H1 (cell line): ENCODE measurements around the gene SPEF1.

Source experiments
- CHD2 ChIP-seq: IDR thresholded peaks from 2 replicates; pipeline ENCODE4 v1.6.1; 2012; ENCODE audit warnings: low read length, improper control_type of control experiment
- NRF1 ChIP-seq: IDR thresholded peaks from 2 replicates; pipeline ENCODE4 v1.6.1; 2011; ENCODE audit warnings: mild to moderate bottlenecking, low read depth, low read length, improper control_type of control experiment
- POLR2A ChIP-seq, 2 experiments: IDR thresholded peaks; 1 replicate in 1 of 2; 2 replicates in 1 of 2; pipeline ENCODE4 v1.6.1; 2011; ENCODE audit warnings: low read depth in 2 of 2, low read length in 2 of 2, mild to moderate bottlenecking in 2 of 2; ENCODE audit errors: control extremely low read depth in 1 of 2
- POLR2AphosphoS5 ChIP-seq: IDR thresholded peaks from 2 replicates; pipeline ENCODE4 v1.6.1; 2011; ENCODE audit warnings: low read depth, low read length
- TAF1 ChIP-seq: IDR thresholded peaks from 2 replicates; pipeline ENCODE4 v1.6.1; 2011; ENCODE audit warnings: mild to moderate bottlenecking, low read depth, low read length
- TF ChIP-seq, protein P1 (sequence below): fragments of 300-600 bp; sonication (generic); IDR thresholded peaks from 2 replicates; pipeline ENCODE4 v1.7.1; 2012; ENCODE audit warnings: low read length, moderate library complexity, mild to moderate bottlenecking, inconsistent platforms; ENCODE audit not compliant: insufficient replicate concordance
- TF ChIP-seq, protein P2 (sequence below), 3 experiments: IDR thresholded peaks; 1 replicate in 2 of 3; 2 replicates in 1 of 3; pipeline versions ENCODE4 v1.5.1 to v1.6.1; 2011; ENCODE audit warnings: low read length in 3 of 3, mild to moderate bottlenecking in 3 of 3, inconsistent platforms in 2 of 3, low read depth in 1 of 3, moderate library complexity in 1 of 3; ENCODE audit not compliant: insufficient read depth in 1 of 3; ENCODE audit errors: control extremely low read depth in 1 of 3

DNA sequence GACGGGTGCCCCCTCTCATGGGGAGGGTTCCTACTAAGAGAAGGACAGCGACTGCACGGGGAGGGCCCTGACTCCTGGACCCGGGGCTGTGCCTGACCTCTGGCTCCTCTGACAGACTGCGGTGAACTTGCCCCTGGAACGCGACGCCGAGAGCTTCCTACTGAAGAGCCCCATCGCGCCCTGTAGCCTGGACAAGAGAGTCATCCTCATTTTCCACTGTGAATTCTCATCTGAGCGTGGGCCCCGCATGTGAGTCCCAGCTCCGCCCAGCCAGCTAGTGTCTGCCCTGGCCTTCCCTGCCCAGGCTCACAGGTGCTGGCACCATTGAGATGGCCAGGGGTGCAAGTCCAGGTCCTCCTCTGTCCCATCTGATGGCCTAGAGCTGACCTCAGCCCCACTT, 22.0 kb upstream of the SPEF1 start:
- TF ChIP-seq TAF1 (no peak), POLR2A (IDR thresholded peaks at IDR 0.05; ENCODE audit: control extremely low read depth in 1 of 2, low read depth in 2 of 2, low read length in 2 of 2) (no peak), POLR2AphosphoS5 (no peak), NRF1 (no peak), CHD2 (no peak)
- TF ChIP-seq, protein P1, sequence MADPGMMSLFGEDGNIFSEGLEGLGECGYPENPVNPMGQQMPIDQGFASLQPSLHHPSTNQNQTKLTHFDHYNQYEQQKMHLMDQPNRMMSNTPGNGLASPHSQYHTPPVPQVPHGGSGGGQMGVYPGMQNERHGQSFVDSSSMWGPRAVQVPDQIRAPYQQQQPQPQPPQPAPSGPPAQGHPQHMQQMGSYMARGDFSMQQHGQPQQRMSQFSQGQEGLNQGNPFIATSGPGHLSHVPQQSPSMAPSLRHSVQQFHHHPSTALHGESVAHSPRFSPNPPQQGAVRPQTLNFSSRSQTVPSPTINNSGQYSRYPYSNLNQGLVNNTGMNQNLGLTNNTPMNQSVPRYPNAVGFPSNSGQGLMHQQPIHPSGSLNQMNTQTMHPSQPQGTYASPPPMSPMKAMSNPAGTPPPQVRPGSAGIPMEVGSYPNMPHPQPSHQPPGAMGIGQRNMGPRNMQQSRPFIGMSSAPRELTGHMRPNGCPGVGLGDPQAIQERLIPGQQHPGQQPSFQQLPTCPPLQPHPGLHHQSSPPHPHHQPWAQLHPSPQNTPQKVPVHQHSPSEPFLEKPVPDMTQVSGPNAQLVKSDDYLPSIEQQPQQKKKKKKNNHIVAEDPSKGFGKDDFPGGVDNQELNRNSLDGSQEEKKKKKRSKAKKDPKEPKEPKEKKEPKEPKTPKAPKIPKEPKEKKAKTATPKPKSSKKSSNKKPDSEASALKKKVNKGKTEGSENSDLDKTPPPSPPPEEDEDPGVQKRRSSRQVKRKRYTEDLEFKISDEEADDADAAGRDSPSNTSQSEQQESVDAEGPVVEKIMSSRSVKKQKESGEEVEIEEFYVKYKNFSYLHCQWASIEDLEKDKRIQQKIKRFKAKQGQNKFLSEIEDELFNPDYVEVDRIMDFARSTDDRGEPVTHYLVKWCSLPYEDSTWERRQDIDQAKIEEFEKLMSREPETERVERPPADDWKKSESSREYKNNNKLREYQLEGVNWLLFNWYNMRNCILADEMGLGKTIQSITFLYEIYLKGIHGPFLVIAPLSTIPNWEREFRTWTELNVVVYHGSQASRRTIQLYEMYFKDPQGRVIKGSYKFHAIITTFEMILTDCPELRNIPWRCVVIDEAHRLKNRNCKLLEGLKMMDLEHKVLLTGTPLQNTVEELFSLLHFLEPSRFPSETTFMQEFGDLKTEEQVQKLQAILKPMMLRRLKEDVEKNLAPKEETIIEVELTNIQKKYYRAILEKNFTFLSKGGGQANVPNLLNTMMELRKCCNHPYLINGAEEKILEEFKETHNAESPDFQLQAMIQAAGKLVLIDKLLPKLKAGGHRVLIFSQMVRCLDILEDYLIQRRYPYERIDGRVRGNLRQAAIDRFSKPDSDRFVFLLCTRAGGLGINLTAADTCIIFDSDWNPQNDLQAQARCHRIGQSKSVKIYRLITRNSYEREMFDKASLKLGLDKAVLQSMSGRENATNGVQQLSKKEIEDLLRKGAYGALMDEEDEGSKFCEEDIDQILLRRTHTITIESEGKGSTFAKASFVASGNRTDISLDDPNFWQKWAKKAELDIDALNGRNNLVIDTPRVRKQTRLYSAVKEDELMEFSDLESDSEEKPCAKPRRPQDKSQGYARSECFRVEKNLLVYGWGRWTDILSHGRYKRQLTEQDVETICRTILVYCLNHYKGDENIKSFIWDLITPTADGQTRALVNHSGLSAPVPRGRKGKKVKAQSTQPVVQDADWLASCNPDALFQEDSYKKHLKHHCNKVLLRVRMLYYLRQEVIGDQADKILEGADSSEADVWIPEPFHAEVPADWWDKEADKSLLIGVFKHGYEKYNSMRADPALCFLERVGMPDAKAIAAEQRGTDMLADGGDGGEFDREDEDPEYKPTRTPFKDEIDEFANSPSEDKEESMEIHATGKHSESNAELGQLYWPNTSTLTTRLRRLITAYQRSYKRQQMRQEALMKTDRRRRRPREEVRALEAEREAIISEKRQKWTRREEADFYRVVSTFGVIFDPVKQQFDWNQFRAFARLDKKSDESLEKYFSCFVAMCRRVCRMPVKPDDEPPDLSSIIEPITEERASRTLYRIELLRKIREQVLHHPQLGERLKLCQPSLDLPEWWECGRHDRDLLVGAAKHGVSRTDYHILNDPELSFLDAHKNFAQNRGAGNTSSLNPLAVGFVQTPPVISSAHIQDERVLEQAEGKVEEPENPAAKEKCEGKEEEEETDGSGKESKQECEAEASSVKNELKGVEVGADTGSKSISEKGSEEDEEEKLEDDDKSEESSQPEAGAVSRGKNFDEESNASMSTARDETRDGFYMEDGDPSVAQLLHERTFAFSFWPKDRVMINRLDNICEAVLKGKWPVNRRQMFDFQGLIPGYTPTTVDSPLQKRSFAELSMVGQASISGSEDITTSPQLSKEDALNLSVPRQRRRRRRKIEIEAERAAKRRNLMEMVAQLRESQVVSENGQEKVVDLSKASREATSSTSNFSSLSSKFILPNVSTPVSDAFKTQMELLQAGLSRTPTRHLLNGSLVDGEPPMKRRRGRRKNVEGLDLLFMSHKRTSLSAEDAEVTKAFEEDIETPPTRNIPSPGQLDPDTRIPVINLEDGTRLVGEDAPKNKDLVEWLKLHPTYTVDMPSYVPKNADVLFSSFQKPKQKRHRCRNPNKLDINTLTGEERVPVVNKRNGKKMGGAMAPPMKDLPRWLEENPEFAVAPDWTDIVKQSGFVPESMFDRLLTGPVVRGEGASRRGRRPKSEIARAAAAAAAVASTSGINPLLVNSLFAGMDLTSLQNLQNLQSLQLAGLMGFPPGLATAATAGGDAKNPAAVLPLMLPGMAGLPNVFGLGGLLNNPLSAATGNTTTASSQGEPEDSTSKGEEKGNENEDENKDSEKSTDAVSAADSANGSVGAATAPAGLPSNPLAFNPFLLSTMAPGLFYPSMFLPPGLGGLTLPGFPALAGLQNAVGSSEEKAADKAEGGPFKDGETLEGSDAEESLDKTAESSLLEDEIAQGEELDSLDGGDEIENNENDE, result no peak
- TF ChIP-seq, protein P2, sequence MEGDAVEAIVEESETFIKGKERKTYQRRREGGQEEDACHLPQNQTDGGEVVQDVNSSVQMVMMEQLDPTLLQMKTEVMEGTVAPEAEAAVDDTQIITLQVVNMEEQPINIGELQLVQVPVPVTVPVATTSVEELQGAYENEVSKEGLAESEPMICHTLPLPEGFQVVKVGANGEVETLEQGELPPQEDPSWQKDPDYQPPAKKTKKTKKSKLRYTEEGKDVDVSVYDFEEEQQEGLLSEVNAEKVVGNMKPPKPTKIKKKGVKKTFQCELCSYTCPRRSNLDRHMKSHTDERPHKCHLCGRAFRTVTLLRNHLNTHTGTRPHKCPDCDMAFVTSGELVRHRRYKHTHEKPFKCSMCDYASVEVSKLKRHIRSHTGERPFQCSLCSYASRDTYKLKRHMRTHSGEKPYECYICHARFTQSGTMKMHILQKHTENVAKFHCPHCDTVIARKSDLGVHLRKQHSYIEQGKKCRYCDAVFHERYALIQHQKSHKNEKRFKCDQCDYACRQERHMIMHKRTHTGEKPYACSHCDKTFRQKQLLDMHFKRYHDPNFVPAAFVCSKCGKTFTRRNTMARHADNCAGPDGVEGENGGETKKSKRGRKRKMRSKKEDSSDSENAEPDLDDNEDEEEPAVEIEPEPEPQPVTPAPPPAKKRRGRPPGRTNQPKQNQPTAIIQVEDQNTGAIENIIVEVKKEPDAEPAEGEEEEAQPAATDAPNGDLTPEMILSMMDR (IDR thresholded peaks at IDR 0.05; ENCODE audit: control extremely low read depth in 1 of 3, insufficient read depth in 1 of 3, low read depth in 1 of 3, low read length in 3 of 3), result no peak
